Ovary (tissue), 3 donors: Measurements from ENCODE around the gene CROCC2.

Source experiments
- POLR2A ChIP-seq: fragments of 450-650 bp; IDR thresholded peaks from one replicate; pipeline ENCODE4 v1.6.1; 2017; ENCODE audit warnings: antibody characterized with exemption, mild to moderate bottlenecking, moderate library complexity
- TF ChIP-seq, protein P1 (sequence below), 3 donors: fragments of 450-650 bp in 2 of 3; fragments of 200-600 bp in 1 of 3; IDR thresholded peaks; one replicate each; pipeline versions ENCODE4 v1.5.1 to v1.8.0; 2016 to 2022; ENCODE audit warnings: antibody characterized with exemption in 3 of 3, mild to moderate bottlenecking in 1 of 3
- donor health status: DM: no; HTN: no; CAD: no.

- TF ChIP-seq POLR2A, result no peak
- TF ChIP-seq, protein P1, sequence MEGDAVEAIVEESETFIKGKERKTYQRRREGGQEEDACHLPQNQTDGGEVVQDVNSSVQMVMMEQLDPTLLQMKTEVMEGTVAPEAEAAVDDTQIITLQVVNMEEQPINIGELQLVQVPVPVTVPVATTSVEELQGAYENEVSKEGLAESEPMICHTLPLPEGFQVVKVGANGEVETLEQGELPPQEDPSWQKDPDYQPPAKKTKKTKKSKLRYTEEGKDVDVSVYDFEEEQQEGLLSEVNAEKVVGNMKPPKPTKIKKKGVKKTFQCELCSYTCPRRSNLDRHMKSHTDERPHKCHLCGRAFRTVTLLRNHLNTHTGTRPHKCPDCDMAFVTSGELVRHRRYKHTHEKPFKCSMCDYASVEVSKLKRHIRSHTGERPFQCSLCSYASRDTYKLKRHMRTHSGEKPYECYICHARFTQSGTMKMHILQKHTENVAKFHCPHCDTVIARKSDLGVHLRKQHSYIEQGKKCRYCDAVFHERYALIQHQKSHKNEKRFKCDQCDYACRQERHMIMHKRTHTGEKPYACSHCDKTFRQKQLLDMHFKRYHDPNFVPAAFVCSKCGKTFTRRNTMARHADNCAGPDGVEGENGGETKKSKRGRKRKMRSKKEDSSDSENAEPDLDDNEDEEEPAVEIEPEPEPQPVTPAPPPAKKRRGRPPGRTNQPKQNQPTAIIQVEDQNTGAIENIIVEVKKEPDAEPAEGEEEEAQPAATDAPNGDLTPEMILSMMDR (IDR thresholded peaks at IDR 0.05), result no peak
Measured at GRCh38 chr2:240892356-240892755, 13.8 kb upstream of the CROCC2 start.
